HepG2 (cell line): ENCODE results near the gene CEP250. TPM values are rescaled to one million over a fixed set of nuclear protein-coding genes. Genes with fewer than 3 reads are reported as not detected.

ENCODE experiments used
- CC2D1A ChIP-seq: sonication (generic); formaldehyde crosslinking; IDR thresholded peaks from 2 replicates; pipeline ENCODE4 v1.8.1; 2023; ENCODE audit warnings: mild to moderate bottlenecking, missing genetic modification reagents
- HNF4A ChIP-seq: sonication (generic); formaldehyde crosslinking; IDR thresholded peaks from 2 replicates; pipeline ENCODE4 v1.4.0; 2020; ENCODE audit warnings: missing genetic modification reagents
- HNF4G ChIP-seq, 2 experiments: sonication (generic) in 1 of 2; formaldehyde crosslinking in 1 of 2; IDR thresholded peaks; 2 replicates each; pipeline versions ENCODE4 v1.4.0 to v1.6.1; 2011 to 2020; ENCODE audit warnings: borderline replicate concordance in 2 of 2, low read depth in 2 of 2, mild to moderate bottlenecking in 2 of 2, low read length in 1 of 2, missing genetic modification reagents in 1 of 2, moderate library complexity in 1 of 2
- HOXA5 ChIP-seq: sonication (generic); formaldehyde crosslinking; IDR thresholded peaks from 2 replicates; pipeline ENCODE4 v1.4.0; 2020; ENCODE audit warnings: missing genetic modification reagents
- ISL2 ChIP-seq: sonication (generic); formaldehyde crosslinking; IDR thresholded peaks from 2 replicates; pipeline ENCODE4 v1.5.0; 2020; ENCODE audit warnings: missing genetic modification reagents
- LCORL ChIP-seq, 2 experiments: fragments of 450-650 bp in 1 of 2; sonication (generic) in 1 of 2; formaldehyde crosslinking in 1 of 2; IDR thresholded peaks; 2 replicates each; pipeline versions ENCODE4 v1.5.0 to v1.6.1; 2017 to 2020; ENCODE audit warnings: antibody characterized with exemption in 1 of 2, missing genetic modification reagents in 1 of 2
- MIER2 ChIP-seq: IDR thresholded peaks from 2 replicates; pipeline ENCODE4 v1.6.1; 2016; ENCODE audit warnings: missing biosample characterization, missing genetic modification reagents
- NKX3-1 ChIP-seq: sonication (generic); formaldehyde crosslinking; IDR thresholded peaks from 2 replicates; pipeline ENCODE4 v1.5.0; 2020; ENCODE audit warnings: missing genetic modification reagents
- POLR2G ChIP-seq: fragments of 200-400 bp; formaldehyde crosslinking; IDR thresholded peaks from 2 replicates; pipeline ENCODE4 v1.6.1; 2018; ENCODE audit warnings: mild to moderate bottlenecking, low read depth, low read length, moderate library complexity
- RAD21 ChIP-seq: fragments of 450-650 bp; formaldehyde crosslinking; IDR thresholded peaks from 2 replicates; pipeline ENCODE4 v1.5.0; 2020; ENCODE audit warnings: mild to moderate bottlenecking
- REPIN1 ChIP-seq: sonication (generic); formaldehyde crosslinking; IDR thresholded peaks from 2 replicates; pipeline ENCODE4 v1.8.0; 2022; ENCODE audit warnings: missing genetic modification reagents, low read depth, mild to moderate bottlenecking, borderline replicate concordance
- SP140L ChIP-seq: sonication (generic); formaldehyde crosslinking; IDR thresholded peaks from 2 replicates; pipeline ENCODE4 v1.4.0; 2020; ENCODE audit warnings: missing genetic modification reagents, borderline replicate concordance
- TBX3 ChIP-seq: fragments of 450-650 bp; IDR thresholded peaks from 2 replicates; pipeline ENCODE4 v1.6.1; 2017; ENCODE audit warnings: antibody characterized with exemption, mild to moderate bottlenecking, inconsistent platforms, borderline replicate concordance
- YEATS4 ChIP-seq: sonication (generic); formaldehyde crosslinking; IDR thresholded peaks from 2 replicates; pipeline ENCODE4 v1.4.0; 2020; ENCODE audit warnings: missing genetic modification reagents, borderline replicate concordance
- ZNF17 ChIP-seq: sonication (generic); formaldehyde crosslinking; IDR thresholded peaks from 2 replicates; pipeline ENCODE4 v1.5.0; 2020; ENCODE audit warnings: mild to moderate bottlenecking, missing genetic modification reagents
- ZNF3 ChIP-seq: IDR thresholded peaks from 2 replicates; pipeline ENCODE4 v1.7.0; 2017; ENCODE audit warnings: inconsistent platforms
- ZSCAN20 ChIP-seq: sonication (generic); formaldehyde crosslinking; IDR thresholded peaks from 2 replicates; pipeline ENCODE4 v1.4.0; 2020; ENCODE audit warnings: missing genetic modification reagents, mild to moderate bottlenecking, borderline replicate concordance
- ZSCAN29 ChIP-seq: sonication (generic); formaldehyde crosslinking; conservative IDR thresholded peaks from 2 replicates; pipeline ENCODE4 v1.4.0; 2020; ENCODE audit warnings: mild to moderate bottlenecking, missing genetic modification reagents
- polyA plus RNA-seq, 8 experiments: library from polyadenylated mRNA; depleted of rRNA in 3 of 8; stranded (reverse) in 7 of 8; unstranded in 1 of 8; fragments of >200 nt; fragmentation: Illumina TruSeq in 4 of 8; extraction: Trizol in 4 of 8; gene quantifications; 2 replicates each; pipeline versions ENCODE4 v1.2.1 to v1.2.3, GENCODE V29; 2011 to 2016; ENCODE audit warnings: low read depth in 4 of 8, missing spikeins in 1 of 8, mixed read lengths in 1 of 8; ENCODE audit not compliant: insufficient read depth in 1 of 8
- total RNA-seq, 5 experiments: library from RNA; depleted of rRNA; stranded (reverse); fragments of >200 nt; fragmentation: Illumina TruSeq; extraction: Trizol; gene quantifications; 2 replicates each; pipeline ENCODE4 v1.2.3, GENCODE V29; 2016; ENCODE audit warnings: low read depth in 1 of 5
- TF ChIP-seq, protein P1 (sequence below): sonication (generic); formaldehyde crosslinking; IDR thresholded peaks from 2 replicates; pipeline ENCODE4 v1.5.0; 2020; ENCODE audit warnings: missing genetic modification reagents
- TF ChIP-seq, protein P2 (sequence below): sonication (generic); formaldehyde crosslinking; IDR thresholded peaks from 2 replicates; pipeline ENCODE4 v1.8.0; 2022; ENCODE audit warnings: mild to moderate bottlenecking, missing genetic modification reagents; ENCODE audit not compliant: insufficient replicate concordance
- TF ChIP-seq, protein P3 (sequence below): sonication (generic); formaldehyde crosslinking; IDR thresholded peaks from 2 replicates; pipeline ENCODE4 v1.4.0; 2020; ENCODE audit warnings: low read depth, mild to moderate bottlenecking, missing genetic modification reagents
- TF ChIP-seq, protein P4 (sequence below): sonication (generic); formaldehyde crosslinking; IDR thresholded peaks from 2 replicates; pipeline ENCODE4 v1.5.1; 2020; ENCODE audit warnings: missing genetic modification reagents, mild to moderate bottlenecking, borderline replicate concordance

CEP250 gene
- total and polyA plus RNA-seq, 2 of the 13 experiments (the other 11 are each of a cell fraction or from before 2014, with no cell fraction given): 28.8 to 55.3 TPM

DNA sequence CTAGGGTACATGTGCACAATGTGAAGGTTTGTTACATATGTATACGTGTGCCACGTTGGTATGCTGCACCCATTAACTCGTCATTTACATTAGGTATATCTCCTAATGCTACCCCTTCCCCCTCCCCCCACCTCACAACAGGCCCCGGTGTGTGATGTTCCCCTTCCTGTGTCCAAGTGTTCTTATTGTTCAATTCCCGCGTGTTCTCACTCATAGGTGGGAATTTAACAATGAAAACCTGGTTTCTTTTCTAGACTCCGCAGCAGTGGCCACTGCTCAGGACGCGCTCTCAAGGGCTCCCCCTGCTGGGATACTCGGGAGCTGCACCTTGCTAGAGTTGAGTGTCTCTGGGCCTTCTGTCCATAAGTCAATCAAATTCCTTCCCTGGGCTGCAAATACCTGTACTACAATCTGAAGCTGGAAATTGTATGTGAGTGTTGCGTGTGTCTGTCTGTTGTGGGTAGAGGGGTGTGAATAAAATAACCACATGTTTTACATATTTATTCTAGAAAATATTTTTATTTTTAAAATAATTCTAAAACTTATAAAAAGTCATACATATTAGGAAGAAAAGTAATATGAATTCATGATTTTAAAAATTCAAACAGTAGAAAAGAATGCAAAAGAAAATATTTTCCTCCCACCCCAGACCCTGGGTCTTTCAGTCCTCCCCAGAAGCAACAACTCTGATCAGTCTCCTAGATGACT is 8.2 kb upstream of the CEP250 start (continued):
- TF ChIP-seq REPIN1 (CRISPR knock-in tag): peak; percentile 75; the same call in 1 of the 2 replicates
- peak; percentile 45; the same call in 1 of the 2 replicates for TF ChIP-seq ISL2 (CRISPR knock-in tag)
- TF ChIP-seq, protein P1, sequence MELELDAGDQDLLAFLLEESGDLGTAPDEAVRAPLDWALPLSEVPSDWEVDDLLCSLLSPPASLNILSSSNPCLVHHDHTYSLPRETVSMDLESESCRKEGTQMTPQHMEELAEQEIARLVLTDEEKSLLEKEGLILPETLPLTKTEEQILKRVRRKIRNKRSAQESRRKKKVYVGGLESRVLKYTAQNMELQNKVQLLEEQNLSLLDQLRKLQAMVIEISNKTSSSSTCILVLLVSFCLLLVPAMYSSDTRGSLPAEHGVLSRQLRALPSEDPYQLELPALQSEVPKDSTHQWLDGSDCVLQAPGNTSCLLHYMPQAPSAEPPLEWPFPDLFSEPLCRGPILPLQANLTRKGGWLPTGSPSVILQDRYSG: no peak
- 0 out of 2 replicates have a peak, but pooled peaks have one; percentile 41 for TF ChIP-seq SP140L (CRISPR knock-in tag)
- TF ChIP-seq NKX3-1 (CRISPR knock-in tag): no peak
- TF ChIP-seq ZSCAN20 (CRISPR knock-in tag): no peak
- TF ChIP-seq YEATS4 (CRISPR knock-in tag): peak; percentile 52; the same call in 1 of the 2 replicates
- 0 out of 2 replicates have a peak, but pooled peaks have one; percentile 46 for TF ChIP-seq HOXA5 (CRISPR knock-in tag)
- TF ChIP-seq, protein P2, sequence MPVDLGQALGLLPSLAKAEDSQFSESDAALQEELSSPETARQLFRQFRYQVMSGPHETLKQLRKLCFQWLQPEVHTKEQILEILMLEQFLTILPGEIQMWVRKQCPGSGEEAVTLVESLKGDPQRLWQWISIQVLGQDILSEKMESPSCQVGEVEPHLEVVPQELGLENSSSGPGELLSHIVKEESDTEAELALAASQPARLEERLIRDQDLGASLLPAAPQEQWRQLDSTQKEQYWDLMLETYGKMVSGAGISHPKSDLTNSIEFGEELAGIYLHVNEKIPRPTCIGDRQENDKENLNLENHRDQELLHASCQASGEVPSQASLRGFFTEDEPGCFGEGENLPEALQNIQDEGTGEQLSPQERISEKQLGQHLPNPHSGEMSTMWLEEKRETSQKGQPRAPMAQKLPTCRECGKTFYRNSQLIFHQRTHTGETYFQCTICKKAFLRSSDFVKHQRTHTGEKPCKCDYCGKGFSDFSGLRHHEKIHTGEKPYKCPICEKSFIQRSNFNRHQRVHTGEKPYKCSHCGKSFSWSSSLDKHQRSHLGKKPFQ (CRISPR knock-in tag): no peak
- peak; percentile 100 for TF ChIP-seq ZNF3 (CRISPR knock-in tag)
- no peak for TF ChIP-seq LCORL (IDR thresholded peaks at IDR 0.05)
- peak; percentile 81; the same call in 1 of the 2 replicates for TF ChIP-seq LCORL (CRISPR knock-in tag; IDR thresholded peaks at IDR 0.05)
- TF ChIP-seq, protein P3, sequence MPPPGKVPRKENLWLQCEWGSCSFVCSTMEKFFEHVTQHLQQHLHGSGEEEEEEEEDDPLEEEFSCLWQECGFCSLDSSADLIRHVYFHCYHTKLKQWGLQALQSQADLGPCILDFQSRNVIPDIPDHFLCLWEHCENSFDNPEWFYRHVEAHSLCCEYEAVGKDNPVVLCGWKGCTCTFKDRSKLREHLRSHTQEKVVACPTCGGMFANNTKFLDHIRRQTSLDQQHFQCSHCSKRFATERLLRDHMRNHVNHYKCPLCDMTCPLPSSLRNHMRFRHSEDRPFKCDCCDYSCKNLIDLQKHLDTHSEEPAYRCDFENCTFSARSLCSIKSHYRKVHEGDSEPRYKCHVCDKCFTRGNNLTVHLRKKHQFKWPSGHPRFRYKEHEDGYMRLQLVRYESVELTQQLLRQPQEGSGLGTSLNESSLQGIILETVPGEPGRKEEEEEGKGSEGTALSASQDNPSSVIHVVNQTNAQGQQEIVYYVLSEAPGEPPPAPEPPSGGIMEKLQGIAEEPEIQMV: 0 out of 2 replicates have a peak, but pooled peaks have one; percentile 60
- TF ChIP-seq HNF4G (IDR thresholded peaks at IDR 0.05; ENCODE audit: borderline replicate concordance, low read depth, low read length): 0 out of 2 replicates have a peak, but pooled peaks have one; percentile 4
- no peak for TF ChIP-seq HNF4G (CRISPR knock-in tag; IDR thresholded peaks at IDR 0.05; ENCODE audit: borderline replicate concordance, low read depth)
- TF ChIP-seq RAD21 (CRISPR knock-in tag): peak; percentile 75
- peak; percentile 66; the same call in 1 of the 2 replicates for TF ChIP-seq MIER2
- TF ChIP-seq, protein P4, sequence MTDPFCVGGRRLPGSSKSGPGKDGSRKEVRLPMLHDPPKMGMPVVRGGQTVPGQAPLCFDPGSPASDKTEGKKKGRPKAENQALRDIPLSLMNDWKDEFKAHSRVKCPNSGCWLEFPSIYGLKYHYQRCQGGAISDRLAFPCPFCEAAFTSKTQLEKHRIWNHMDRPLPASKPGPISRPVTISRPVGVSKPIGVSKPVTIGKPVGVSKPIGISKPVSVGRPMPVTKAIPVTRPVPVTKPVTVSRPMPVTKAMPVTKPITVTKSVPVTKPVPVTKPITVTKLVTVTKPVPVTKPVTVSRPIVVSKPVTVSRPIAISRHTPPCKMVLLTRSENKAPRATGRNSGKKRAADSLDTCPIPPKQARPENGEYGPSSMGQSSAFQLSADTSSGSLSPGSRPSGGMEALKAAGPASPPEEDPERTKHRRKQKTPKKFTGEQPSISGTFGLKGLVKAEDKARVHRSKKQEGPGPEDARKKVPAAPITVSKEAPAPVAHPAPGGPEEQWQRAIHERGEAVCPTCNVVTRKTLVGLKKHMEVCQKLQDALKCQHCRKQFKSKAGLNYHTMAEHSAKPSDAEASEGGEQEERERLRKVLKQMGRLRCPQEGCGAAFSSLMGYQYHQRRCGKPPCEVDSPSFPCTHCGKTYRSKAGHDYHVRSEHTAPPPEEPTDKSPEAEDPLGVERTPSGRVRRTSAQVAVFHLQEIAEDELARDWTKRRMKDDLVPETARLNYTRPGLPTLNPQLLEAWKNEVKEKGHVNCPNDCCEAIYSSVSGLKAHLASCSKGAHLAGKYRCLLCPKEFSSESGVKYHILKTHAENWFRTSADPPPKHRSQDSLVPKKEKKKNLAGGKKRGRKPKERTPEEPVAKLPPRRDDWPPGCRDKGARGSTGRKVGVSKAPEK: 0 out of 2 replicates have a peak, but pooled peaks have one; percentile 78
- peak; percentile 64; the same call in 1 of the 2 replicates for TF ChIP-seq CC2D1A (CRISPR knock-in tag)
- TF ChIP-seq POLR2G: peak; percentile 65; the same call in 1 of the 2 replicates
- no peak for TF ChIP-seq HNF4A
- TF ChIP-seq ZNF17 (CRISPR knock-in tag): no peak
- peak; percentile 30; the same call in 1 of the 2 replicates for TF ChIP-seq TBX3
- TF ChIP-seq ZSCAN29 (CRISPR knock-in tag): peak; percentile 92
